Activated CD4-positive, CD25-positive, alpha-beta regulatory T cell (primary cell): ENCODE measurements around the gene MAT2A.
"Not testable (repeated sequence)": the region's sequence is repeated elsewhere in the genome, so short reads cannot be mapped to it uniquely, and the experiment has no call there.

ENCODE experiments used
- DNase-seq, 4 experiments: peaks; one replicate each; lab custom pipeline; 2025; lab: John Stamatoyannopoulos, UW

MAT2A gene

GRCh38 chr2:85524336-85524908 lies 14.5 kb upstream of the MAT2A start:
- no peak for DNase-seq

GRCh38 chr2:85525029-85525428 lies 13.9 kb upstream of the MAT2A start:
- no peak for DNase-seq

- DNase-seq = no peak
These were observed 13.4 kb upstream of the MAT2A start for GRCh38 chr2:85525567-85525966.

- no peak for DNase-seq
These were observed 11.2 kb upstream of the MAT2A start for GRCh38 chr2:85527787-85528186.

- DNase-seq = no peak
These were observed 10.6 kb upstream of the MAT2A start for GRCh38 chr2:85528355-85528754.

GRCh38 chr2:85529809-85530208 lies 9.2 kb upstream of the MAT2A start:
- no peak for DNase-seq

- no peak for DNase-seq
These were observed 7.4 kb upstream of the MAT2A start for GRCh38 chr2:85531589-85531988.

GRCh38 chr2:85534099-85534498 lies 4.9 kb upstream of the MAT2A start:
- no peak for DNase-seq

GRCh38 chr2:85534881-85535280 lies 4.1 kb upstream of the MAT2A start:
- no peak for DNase-seq

- DNase-seq = no peak
These were observed 2.5 kb upstream of the MAT2A start for GRCh38 chr2:85536479-85536878.

- DNase-seq = peak in 2 of 4 experiments; percentile 12 to 30
These were observed 1.1 kb upstream of the MAT2A start for GRCh38 chr2:85537600-85538506.

- DNase-seq = peak; percentile 49 to 63 (median 59)
These were observed 579 bp downstream of the MAT2A start for GRCh38 chr2:85539361-85540132.

- no peak for DNase-seq
These were observed 1.2 kb downstream of the MAT2A start for GRCh38 chr2:85540133-85540648.

- DNase-seq = no peak
These were observed 2.3 kb downstream of the MAT2A start for GRCh38 chr2:85541262-85541661.

- no peak for DNase-seq
These were observed 2.9 kb downstream of the MAT2A start for GRCh38 chr2:85541753-85542457.

- DNase-seq = no peak
These were observed 3.8 kb downstream of the MAT2A start for GRCh38 chr2:85542777-85543176.

- DNase-seq = not testable (repeated sequence)
These were observed 5.3 kb downstream of the MAT2A start for GRCh38 chr2:85544254-85544691.

- not testable (repeated sequence) for DNase-seq
These were observed 6.2 kb downstream of the MAT2A start for GRCh38 chr2:85544915-85545779.

- DNase-seq = no peak
These were observed 6.8 kb downstream of the MAT2A start for GRCh38 chr2:85545780-85546240.

GRCh38 chr2:85547089-85547858 lies 8.3 kb downstream of the MAT2A start:
- no peak for DNase-seq
